Progenitor cell of endocrine pancreas (in vitro differentiated cells): ENCODE results near the gene HSPBP1. TPM values are rescaled to one million over a fixed set of nuclear protein-coding genes. Genes with fewer than 3 reads are reported as not detected.
A peak's percentile ranks its signal among the peaks of the same experiment; 100 is the strongest.

Experiments used
- DNase-seq: peaks from one replicate; pipeline ENCODE4 v3.0.0; 2021; ENCODE audit warnings: low spot score; ENCODE audit not compliant: unreplicated experiment
- H3K27ac Mint-ChIP-seq: 2 replicates; pipeline ENCODE4 v1.8.0; 2021; ENCODE audit warnings: mild to moderate bottlenecking, moderate library complexity, mixed read lengths
- H3K27me3 Mint-ChIP-seq: 2 replicates; pipeline ENCODE4 v1.8.0; 2021; ENCODE audit warnings: mixed read lengths
- H3K36me3 Mint-ChIP-seq: 2 replicates; pipeline ENCODE4 v1.8.0; 2022; ENCODE audit warnings: mixed read lengths; ENCODE audit not compliant: insufficient read depth
- H3K4me1 Mint-ChIP-seq: 2 replicates; pipeline ENCODE4 v1.8.0; 2021; ENCODE audit warnings: low read depth, mixed read lengths
- H3K4me3 Mint-ChIP-seq: 2 replicates; pipeline ENCODE4 v1.8.0; 2021; ENCODE audit warnings: low read depth, mild to moderate bottlenecking, moderate library complexity, mixed read lengths
- H3K9me3 Mint-ChIP-seq: 2 replicates; pipeline ENCODE4 v1.8.0; 2021; ENCODE audit warnings: low read depth, mixed read lengths
- total RNA-seq: library from RNA; stranded (reverse); gene quantifications from 2 replicates; pipeline ENCODE4 v1.2.1, GENCODE V29; 2021
- TF ChIP-seq, protein P1 (sequence below): fragments of 200-600 bp; sonication (generic); IDR thresholded peaks from one replicate; pipeline ENCODE4 v1.5.0; 2021; ENCODE audit warnings: antibody characterized with exemption, mild to moderate bottlenecking; ENCODE audit not compliant: unreplicated experiment

Gene HSPBP1
- total RNA-seq, 1 donor from 2014 or later: 46.1 TPM

DNA sequence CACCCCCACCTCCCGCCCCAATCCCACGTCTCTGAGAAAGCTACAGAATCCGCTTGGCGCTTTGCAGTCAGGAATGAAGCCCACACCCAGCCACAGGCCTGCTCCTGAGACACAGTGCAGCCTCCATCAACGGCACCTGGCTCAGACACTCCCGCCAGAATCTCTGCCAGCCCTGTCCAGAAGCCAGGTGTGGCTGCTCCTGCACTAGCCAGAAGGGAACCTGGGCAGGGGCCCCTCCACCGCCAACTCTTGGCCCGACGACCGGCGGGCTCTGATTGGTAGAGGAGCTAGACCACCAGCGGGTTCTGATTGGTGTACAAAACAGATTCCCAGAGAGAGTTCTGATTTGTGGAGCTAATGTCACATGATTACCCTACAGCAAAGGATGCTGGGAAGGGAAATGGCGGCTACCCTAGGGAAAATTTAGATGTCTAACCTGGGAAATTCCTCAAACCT is 18.2 kb downstream of the HSPBP1 start:
- no peak overlapping the region for H3K4me3 Mint-ChIP-seq
- peaks cover 6% of the 10 kb centered on the region for H3K9me3 Mint-ChIP-seq
- TF ChIP-seq, protein P1, sequence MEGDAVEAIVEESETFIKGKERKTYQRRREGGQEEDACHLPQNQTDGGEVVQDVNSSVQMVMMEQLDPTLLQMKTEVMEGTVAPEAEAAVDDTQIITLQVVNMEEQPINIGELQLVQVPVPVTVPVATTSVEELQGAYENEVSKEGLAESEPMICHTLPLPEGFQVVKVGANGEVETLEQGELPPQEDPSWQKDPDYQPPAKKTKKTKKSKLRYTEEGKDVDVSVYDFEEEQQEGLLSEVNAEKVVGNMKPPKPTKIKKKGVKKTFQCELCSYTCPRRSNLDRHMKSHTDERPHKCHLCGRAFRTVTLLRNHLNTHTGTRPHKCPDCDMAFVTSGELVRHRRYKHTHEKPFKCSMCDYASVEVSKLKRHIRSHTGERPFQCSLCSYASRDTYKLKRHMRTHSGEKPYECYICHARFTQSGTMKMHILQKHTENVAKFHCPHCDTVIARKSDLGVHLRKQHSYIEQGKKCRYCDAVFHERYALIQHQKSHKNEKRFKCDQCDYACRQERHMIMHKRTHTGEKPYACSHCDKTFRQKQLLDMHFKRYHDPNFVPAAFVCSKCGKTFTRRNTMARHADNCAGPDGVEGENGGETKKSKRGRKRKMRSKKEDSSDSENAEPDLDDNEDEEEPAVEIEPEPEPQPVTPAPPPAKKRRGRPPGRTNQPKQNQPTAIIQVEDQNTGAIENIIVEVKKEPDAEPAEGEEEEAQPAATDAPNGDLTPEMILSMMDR: no peak
- H3K27ac Mint-ChIP-seq: no peak overlapping the region
- H3K36me3 Mint-ChIP-seq: peaks cover 9% of the 10 kb centered on the region
- H3K4me1 Mint-ChIP-seq: peaks cover 12% of the 10 kb centered on the region
- no peaks in the 10 kb centered on the region for H3K27me3 Mint-ChIP-seq
- no peak for DNase-seq

DNA sequence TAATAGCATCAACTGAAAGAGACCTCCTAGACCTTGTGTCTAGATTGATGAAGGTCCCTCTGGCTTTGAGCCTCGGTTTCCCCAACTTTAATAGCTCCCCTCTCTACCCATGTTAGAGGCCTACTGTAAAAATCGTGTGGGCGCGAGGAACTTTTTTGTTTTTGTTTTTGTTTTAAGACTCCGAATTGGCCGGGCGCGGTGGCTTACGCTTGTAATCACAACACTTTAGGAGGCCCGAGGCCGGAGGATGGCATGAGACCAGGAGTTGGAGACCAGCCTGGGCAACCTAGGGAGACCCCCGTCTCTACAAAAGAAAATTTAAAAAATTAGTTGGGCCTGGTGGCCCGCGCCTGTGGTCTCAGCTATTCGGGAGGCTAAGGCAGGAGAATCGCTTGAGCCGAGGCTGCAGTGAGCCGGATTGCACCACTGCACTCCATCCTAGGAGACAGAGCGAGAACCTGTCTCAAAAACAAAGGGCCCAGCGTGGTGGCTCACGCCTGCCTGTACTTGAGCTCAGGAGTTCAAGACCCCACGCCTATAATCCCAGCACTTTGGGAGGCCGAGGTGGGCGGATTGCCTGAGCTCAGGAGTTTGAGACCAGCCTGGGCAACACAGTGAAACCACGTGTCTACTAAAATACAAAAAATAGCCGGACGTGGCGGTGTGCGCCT is 20.2 kb downstream of the HSPBP1 start:
- TF ChIP-seq, protein P1: no peak
- Mint-ChIP-seq H3K4me3 (peak overlapping the region; percentile 78), H3K4me1 (peaks cover 23% of the 10 kb centered on the region), H3K36me3 (peaks cover 3% of the 10 kb centered on the region), H3K27ac (peak overlapping the region; percentile 97), H3K9me3 (no peaks in the 10 kb centered on the region), H3K27me3 (no peaks in the 10 kb centered on the region)
- no peak for DNase-seq

DNA sequence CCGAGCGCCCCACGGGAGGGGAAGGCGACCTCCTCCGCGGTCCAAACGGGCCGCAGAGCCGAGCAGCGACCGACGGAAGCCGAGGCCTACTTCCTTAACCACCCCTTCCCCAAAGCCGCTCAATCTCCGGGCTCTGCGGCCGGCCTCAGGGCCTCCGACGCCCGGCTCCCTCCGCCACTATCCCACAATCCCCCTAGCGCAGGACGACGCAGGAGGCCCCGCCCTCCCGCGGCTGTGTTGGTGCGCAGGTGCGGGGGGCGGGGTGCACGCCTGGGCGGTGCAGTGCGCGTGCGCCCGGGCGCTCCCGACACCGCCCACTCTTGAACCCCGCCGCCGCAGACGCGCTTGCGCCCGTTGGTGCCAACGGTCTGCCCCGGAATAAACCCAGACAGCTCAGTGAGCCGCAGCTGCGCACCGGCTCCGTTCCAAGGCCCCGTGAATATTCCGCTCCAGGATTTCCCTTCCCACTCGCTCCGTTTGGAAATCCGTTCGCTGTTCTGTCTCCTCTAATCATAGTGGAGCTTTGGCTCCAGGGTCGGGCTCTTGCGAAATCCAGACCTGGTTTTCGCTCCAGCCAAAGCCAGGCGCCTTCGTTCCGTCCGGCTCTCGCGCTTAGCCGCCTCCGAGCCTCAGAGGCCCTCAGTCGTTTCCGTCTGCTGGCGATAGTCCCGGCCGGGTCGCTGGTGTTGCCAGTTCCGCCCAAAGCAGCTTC is 20.9 kb downstream of the HSPBP1 start, which contains the start of gene PPP6R1:
Gene PPP6R1 (minus strand): TSS at position 190 of the 712 bp plus-strand sequence. CDS start 11,914 bp downstream, outside the sequence.
- no peaks in the 10 kb centered on the region for H3K9me3 Mint-ChIP-seq
- peaks cover 3% of the 10 kb centered on the region for H3K36me3 Mint-ChIP-seq
- no peaks in the 10 kb centered on the region for H3K27me3 Mint-ChIP-seq
- peaks cover 23% of the 10 kb centered on the region for H3K4me1 Mint-ChIP-seq
- peak within 1 kb of the TSS; percentile 97 for H3K4me3 Mint-ChIP-seq
- TF ChIP-seq, protein P1: no peak
- H3K27ac Mint-ChIP-seq: peak within 1 kb of the TSS; percentile 97
- DNase-seq: peak; percentile 95

DNA sequence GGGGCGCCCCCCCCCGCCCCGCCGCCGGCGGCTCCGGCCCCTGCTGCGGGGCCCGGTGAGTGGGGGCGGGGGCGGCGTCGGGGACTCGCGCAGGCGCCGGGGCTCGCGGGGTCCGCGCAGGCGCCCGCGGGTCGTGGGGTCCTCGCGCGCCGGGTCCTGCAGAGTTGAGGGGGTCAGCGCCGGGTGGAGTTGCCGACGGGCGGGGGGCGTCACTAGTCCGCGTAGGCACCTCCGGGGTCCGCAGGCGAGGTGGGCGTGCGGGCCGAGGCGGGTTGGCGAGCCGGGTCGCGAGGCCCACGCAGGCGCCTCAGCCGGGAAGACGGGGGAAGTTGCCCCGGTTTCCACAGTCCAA is 21.5 kb downstream of the HSPBP1 start:
- peaks cover 3% of the 10 kb centered on the region for H3K36me3 Mint-ChIP-seq
- no peak overlapping the region for H3K27ac Mint-ChIP-seq
- TF ChIP-seq, protein P1: no peak
- H3K27me3 Mint-ChIP-seq: no peaks in the 10 kb centered on the region
- H3K4me3 Mint-ChIP-seq: peak overlapping the region; percentile 78
- H3K9me3 Mint-ChIP-seq: no peaks in the 10 kb centered on the region
- peaks cover 23% of the 10 kb centered on the region for H3K4me1 Mint-ChIP-seq
- DNase-seq: peak; percentile 31

DNA sequence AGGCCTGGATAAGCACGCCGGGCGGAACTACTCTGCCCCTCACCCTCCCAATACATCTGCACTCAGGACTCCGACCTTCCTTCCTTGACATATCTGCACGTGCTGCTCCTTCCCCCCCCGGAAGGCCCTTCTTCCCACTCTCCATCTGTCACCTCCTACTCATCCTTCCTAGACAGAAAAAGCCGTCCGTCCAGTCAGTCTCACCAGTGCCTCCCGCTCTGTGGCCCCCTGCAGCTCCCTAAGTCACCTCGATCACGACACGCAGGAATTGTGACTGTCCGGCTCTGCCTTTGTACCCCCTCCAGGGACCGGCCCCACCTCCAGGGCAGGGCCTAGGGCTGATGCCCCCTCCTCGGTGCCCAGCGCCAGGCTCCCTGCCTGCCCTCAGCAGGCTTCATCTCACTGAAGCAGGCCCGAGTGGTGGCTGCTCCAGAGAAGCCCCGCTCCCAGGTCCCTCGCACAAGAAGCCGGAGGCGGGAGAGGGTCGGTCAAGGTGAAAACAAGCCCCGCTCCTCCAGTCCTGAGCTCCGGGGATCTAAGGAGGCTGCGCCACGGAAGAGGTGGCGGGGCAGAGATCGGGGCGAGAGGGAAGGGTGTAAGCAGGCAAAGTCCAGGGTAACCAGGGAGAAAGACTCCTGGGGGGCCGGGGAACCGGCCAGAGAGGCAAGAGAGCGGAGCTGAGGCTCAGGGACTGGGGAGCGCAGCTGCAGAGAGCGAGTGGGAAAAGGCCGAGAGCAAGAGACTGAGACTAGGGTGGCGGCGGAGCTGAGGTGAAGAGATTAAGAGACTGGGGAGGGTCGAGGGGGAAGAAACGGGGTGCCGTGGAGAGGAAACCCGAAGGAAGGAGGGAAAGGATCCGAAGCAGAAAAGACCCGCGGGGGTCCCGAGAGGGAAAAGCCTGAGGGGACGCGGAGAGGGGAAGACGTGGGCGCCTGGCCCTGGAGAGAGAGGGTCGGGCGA is 22.2 kb downstream of the HSPBP1 start:
- H3K27ac Mint-ChIP-seq: peak overlapping the region; percentile 93
- peaks cover 23% of the 10 kb centered on the region for H3K4me1 Mint-ChIP-seq
- TF ChIP-seq, protein P1: no peak
- H3K27me3 Mint-ChIP-seq: no peaks in the 10 kb centered on the region
- peak overlapping the region; percentile 97 for H3K4me3 Mint-ChIP-seq
- peaks cover 3% of the 10 kb centered on the region for H3K36me3 Mint-ChIP-seq
- no peak for DNase-seq
- no peaks in the 10 kb centered on the region for H3K9me3 Mint-ChIP-seq
